Islet of Langerhans (tissue), 1 donor: ENCODE results near the gene FHAD1.

Experiments used
- FAIRE-seq: peaks from one replicate; lab custom pipeline; 2011; peaks lifted over from hg19 to GRCh38; lab: Jason Lieb, UNC

FHAD1 gene

DNA sequence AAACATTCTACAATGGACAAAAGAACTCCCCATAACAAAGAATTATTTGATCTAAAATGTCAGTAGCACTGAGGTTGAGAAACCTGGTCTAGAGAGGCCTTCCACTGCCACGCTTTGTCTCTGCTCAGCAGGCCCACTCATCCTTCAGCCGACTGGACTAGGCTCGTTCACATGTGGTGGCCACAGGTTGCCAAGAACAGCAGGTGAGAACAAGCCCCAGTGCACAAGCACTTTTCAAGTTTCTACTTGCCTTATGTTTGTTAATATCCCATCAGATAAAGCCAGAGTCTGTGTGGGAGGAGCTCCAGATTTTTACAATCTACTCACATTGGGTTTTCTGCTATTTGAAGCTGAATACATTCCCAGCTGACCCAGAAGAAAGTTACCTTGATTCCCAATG, 153.6 kb downstream of the FHAD1 start:
- no peak for FAIRE-seq

GRCh38 chr1:15401391-15402055, 154.5 kb downstream of the FHAD1 start:
- no peak for FAIRE-seq

DNA sequence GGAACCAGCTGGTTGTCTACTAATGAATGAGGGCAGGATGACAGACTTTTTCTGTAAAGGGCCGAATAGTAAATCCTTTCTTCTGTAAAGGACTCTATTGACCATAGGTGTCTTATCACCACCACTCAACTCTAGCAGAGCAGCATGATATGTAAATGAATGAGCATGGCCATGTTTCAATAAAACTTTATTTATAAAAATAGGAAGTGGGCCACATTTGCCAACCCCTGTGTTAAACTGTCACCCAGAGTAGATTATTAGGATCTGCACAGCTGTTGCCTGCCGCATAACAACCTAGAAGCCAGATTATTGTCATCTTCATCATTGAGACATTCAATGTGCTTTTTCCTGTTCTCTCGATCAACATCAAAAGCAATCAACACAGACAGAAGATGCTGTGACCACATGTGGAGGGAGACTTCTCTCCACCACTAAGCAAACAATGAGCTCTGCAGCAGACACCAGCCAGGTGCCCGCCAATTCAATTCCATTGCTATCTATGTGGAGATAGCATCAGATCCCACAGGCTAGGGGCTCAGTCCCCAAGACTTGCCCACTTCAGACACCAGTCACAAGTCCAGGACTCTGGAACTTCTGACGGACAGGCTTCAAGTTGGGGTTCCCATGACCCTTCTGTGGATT, 155.9 kb downstream of the FHAD1 start:
- no peak for FAIRE-seq

- FAIRE-seq, result no peak
Measured at GRCh38 chr1:15403962-15404580, 157.0 kb downstream of the FHAD1 start.

DNA sequence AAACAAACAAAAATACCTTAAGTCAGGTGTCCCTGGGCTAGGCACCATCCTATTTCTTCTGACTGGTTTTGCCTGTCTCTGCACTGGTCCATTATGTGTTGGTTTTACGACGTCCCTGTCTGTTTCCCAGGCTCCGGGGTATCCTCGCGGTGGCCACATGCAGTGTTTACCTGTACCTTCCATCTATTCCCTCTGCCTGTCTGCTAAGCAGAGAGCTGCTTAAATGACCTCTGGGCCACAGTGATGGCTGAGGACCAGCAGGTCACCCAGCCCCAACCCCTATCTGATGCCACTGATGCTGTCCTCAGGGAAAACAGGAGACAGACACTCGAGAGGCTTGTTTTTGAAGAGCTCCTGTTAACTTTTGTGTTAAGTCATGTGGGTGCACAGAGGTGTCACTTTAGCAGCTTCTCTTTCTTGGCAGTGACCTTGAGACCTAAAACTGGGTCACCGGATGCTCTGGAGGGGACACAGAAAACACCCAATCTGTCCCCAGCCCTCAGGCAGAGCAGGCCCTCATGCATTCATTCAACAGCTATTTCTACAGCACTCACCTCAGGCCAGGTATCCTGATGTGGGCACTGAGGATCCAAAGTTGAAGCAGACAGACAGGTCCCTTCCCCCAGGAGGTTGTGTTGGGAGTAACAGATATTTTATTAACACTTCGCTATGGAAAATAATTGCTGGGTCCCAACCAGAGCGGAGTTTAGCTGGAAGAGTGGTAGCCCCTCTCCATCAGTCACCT, 158.3 kb downstream of the FHAD1 start:
- FAIRE-seq, result no peak

- no peak for FAIRE-seq
Measured at GRCh38 chr1:15406614-15407559, 159.9 kb downstream of the FHAD1 start.

DNA sequence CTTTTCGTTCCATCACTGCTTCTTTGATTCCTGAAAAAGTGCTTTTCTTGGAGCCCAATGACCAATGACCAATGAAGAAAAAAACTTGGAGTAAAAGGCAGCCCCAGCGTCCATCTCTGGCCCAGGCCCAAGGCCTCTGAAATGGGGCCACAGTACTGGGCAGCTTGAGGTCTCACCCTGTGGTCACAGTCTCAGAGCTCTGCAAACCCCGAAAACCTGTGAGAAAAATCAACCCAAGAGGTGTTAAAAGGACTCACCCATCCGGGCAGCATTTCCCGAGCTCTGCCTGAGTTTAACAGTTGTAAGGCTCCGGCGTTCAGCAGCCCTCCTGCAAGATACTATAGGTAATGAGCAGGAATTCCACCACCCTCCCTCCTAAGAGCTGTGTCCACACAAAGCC, 160.6 kb downstream of the FHAD1 start:
- FAIRE-seq, result no peak

DNA sequence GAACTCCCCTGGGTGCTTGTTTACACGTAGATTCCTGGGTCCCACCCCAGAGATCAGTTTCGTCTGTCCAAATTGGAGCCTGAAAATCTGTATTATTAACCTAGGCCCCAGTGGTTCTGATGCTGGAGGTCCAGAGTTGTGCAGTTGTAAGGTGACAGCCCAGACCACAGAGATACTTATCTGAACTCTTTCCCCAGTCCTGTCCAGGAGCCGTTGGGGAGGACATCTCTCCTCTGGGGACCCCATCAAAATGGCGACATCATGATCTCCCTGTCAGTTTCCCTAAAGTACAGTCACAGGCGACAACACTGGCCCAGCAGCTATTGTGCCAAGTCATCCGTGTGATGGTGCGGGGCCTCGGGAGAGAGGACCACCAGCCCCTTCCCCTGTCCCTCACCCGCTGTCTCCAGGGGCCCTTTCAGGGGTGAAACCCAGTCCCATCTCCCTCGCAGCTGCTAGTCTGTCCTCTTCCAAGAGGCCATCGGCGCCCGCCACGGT, 161.9 kb downstream of the FHAD1 start:
- FAIRE-seq, result no peak

DNA sequence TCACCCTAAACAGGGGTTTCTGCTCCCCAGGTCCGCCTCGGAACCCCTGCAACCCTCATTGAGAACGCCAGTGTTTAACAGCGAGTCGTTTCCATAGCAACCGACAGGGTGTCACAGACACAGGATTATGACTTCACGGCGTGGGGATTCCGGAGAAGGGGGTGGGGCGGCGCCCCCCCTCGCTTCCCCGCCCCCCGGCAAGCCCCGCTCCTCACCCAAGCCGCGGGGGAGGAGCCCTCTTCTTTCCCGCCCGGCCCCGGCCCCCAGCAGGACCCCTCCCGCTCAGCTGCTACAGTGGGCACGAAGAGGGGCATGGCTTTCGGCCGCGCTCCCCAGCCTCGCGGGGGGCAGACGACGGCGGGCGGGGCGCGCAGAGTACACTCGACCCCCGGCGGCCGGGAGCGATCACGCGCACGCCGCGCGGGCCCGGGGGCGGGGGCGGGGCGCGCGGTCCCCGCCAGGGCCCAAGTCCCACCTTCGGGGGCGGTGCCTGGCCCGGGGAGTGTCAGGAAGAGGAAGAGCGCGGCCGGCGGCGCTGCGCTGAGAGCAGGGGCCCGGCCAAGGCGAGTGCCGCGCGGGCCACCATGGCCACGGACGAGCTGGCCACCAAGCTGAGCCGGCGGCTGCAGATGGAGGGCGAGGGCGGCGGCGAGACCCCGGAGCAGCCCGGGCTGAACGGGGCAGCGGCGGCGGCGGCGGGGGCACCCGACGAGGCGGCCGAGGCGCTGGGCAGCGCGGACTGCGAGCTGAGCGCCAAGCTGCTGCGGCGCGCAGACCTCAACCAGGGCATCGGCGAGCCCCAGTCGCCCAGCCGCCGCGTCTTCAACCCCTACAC, 162.6 kb downstream of the FHAD1 start, which contains the start of gene EFHD2:
EFHD2 (plus strand) TSS at position 501 of the 835 bp plus-strand sequence; CDS start at position 585, 84 bp downstream.
- FAIRE-seq, result no peak

DNA sequence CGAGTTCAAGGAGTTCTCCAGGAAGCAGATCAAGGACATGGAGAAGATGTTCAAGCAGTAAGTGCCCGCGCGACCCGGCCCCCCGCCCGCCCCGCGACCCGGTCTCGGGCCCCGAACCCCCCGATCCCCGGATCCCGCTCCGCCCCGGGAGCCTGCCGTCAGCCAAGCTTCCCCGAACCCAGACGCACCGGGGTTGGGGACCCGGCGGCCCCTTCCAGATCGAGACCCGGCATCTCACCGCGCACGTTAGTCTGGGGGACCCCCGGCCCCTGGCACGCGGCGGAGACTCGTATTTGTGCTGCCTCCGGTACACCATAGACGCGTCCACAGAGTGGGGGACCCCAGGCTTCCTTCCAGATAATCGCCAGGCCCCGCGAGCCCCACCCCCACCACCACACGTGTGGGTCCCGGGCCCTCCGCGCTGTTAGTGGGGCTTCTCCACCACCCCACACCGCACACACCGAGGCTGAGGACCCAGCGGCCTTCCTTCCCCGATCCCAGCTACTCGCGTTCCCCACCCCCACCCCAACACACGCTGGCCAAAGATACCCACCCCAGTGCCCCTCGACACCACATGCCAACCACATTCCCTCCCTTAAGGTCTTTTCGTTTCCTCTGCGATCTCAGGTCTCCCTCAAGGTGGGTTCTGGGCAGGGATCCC, 163.3 kb downstream of the FHAD1 start:
- FAIRE-seq, result no peak

DNA sequence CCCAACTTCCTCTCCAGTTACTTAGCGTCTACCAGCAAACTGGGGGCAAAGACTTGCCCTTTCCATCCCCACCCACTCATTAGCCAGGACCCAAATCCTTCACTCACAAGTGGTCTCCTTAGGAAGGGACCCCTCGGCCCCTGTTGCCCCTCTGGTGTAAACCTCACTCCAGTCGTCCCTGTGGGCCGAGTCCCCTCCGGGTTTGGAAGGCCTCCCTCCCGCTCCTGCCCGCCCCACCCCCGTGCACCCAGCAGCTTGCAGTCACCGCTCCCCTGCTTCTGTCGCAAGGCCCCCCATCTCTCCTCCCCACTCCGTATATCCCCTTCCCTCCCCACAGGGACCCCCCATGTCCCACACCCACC, 163.8 kb downstream of the FHAD1 start:
- FAIRE-seq, result no peak

DNA sequence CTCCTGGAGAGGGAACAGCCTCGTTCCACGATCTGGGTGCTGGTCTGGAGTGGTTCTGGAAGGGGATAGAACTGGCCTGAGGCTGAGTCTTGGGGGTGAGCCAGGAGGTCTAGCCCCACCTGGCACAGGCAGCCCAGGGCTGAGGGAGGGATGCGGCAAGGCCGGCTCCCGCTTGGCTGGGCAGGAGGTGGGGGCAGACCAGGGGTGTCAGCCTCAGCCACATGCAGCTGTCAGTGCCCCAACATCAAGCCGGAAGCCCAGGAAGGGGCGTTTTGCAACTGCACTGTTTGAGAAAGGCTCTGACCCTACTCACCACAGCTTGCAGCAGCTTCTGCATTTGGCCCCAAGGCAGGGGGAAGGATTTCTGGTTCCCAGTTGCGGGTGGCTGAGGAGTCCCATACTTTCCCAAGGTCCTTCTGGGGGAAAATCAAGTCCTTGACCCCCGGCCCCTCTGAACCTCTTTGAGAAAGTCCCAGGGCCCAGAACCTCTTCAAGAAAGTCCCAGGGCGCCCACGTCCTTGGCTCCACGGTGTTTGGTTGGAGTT, 164.6 kb downstream of the FHAD1 start:
- no peak for FAIRE-seq

- FAIRE-seq, result no peak
Measured at GRCh38 chr1:15412175-15412800, 165.3 kb downstream of the FHAD1 start.

DNA sequence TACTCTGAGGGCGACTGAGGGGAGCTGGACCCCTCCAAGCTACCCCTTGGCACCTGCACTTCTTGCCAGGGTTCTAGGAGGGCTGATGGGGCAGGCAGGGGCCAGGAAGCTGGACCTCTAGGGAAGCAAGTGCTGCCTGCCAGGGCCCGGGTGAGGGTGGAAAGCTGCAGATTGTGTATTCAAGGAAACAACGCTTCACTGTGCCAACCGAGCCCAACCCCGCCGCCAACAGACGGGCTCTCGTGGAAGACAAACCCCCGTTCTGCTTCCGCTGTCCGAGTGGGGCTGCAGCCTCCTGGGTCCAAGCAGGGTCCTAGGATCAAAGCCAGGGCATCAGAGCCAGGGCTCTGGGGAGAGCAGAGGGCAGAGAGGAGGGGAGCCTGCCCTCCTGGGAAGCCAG, 165.8 kb downstream of the FHAD1 start:
- no peak for FAIRE-seq

DNA sequence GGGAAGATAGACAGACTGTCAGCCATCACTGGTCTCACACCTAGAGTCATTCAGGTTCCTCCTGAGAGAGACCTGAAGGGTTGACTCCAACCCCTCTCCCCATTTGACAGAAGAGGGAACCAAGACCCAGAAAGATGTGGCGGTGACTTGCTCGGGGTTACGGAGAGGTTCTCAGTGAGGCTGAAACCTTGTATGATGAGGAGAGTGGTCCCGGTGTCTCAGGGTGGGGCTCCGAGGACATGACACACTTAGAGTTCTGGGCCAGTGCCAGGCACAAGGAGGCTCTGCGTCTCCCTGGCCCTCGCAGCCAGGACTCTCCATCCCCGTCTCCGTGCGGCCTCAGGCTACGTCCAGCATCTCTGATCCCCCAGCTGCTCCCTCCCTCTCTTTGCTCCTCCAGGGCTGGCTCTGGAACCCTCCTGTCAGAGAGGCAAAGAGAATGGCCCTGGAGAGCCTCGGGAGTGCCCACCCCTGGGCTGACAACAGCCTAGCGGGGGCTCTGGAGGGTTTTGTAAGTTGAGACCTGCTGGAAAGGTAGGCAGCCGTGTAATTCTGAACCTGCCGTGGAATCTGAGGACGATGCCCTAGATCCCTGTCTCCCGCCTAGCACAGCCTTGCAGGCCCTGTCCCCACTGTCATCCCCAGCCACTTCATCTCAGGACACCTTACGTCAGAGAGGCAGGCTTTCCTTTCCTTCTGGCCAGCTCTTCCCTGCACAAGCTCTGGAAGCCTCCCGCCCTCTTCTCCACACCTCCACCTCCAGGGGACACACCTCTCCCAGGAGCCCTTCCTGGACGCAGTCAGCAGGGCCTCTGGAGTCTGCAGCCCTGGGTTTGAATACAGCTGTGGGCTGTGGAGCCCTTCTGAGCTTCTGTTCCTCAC, 166.8 kb downstream of the FHAD1 start:
- FAIRE-seq, result no peak

DNA sequence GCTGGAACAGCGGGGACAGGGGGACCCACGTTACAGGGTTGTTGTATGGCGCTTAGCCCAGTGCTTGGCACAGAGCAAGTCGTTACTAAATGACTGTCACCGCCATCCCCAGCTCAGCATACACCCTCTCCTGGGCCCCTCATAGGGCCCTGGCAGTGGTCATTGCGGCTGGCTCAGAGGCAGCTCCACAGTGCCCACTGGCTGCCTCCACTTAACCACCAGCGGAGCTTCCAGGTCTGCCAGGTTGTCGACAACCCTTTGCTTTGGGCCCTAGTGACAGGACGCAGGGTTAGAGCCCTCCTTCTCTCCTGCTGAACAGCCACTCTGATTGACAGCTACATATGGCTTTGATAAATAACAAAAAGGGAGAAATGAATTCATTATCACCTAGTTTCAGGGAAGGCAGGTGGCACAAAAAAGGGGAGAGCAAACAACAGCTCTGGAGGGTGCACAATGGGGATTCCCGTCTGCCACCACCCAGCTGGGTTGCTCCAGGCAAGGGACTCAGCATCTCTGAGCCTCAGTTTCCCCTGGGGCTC, 167.5 kb downstream of the FHAD1 start:
- FAIRE-seq, result no peak

DNA sequence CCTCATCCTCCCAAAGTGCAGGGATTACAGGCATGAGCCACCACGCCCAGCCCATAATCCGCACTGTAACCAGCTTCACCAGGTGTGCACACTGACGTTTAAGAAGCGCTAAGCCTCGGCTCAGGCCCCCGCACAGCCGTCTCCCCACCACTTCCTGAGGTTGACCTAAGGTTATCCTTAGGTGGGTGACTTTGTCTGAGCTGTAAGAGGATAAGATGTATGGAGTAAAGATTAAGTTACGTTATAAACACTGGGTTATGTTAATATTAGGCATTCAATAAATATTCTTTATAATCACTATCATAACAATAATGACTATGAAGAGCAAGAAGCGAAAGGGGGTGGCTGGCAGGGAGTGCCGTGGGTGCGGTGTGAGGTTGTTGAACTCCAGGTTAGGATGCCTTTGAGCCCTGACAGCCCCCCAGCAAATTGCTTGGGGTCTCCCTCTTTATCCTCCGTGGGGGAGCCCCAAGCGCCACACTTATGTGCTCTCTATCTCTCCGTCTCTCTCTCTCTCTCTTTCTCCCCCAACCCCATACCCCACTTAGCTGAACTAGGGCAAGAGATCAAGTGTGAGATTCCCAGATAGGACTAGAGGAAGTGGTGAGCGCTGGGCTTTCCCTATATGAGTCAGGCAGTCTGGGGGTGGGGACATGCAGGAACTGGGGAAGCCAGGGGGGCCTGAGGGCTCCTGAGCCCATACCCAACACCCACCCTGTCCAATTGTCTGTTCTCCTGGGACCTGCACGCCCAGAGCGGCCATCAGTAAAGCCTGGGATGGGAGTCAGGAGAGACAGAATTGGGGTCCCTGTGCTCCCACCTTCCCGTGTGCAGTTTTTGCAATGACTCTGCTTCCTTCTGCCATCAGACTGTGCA, 170.3 kb downstream of the FHAD1 start:
- no peak for FAIRE-seq
